Measurements from ENCODE around the gene RPS10.

Gene RPS10

GRCh38 chr6:34436803-34437643 is 11.2 kb upstream of the RPS10 start:
- Histone ChIP-seq H3K4me3 (no peak overlapping the region), H3K27ac (no peak overlapping the region)
- no peak for DNase-seq (ENCODE audit: low spot score)
- TF ChIP-seq, protein P1, sequence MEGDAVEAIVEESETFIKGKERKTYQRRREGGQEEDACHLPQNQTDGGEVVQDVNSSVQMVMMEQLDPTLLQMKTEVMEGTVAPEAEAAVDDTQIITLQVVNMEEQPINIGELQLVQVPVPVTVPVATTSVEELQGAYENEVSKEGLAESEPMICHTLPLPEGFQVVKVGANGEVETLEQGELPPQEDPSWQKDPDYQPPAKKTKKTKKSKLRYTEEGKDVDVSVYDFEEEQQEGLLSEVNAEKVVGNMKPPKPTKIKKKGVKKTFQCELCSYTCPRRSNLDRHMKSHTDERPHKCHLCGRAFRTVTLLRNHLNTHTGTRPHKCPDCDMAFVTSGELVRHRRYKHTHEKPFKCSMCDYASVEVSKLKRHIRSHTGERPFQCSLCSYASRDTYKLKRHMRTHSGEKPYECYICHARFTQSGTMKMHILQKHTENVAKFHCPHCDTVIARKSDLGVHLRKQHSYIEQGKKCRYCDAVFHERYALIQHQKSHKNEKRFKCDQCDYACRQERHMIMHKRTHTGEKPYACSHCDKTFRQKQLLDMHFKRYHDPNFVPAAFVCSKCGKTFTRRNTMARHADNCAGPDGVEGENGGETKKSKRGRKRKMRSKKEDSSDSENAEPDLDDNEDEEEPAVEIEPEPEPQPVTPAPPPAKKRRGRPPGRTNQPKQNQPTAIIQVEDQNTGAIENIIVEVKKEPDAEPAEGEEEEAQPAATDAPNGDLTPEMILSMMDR (IDR thresholded peaks at IDR 0.05): no peak

DNA sequence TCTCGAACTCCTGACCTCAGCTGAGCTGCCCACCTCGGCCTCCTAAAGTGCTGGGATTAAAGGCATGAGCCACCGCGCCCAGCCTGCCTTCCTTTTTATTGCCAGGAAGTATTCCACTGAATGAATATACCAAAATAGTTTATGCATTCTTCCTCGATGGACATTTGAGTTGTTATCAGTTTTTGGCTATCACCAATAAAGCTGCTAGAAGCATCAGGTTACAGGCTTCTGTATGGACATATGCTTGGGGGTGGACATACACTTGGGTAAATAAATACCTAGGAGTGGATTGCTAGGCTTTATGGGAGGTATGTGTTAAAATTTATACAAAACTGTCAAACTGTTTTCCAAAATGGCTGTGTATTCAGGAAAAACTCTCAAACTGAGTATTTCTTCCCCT is 10.0 kb upstream of the RPS10 start:
- DNase-seq (ENCODE audit: low spot score): no peak
- Histone ChIP-seq H3K4me3 (no peak overlapping the region), H3K27ac (no peak overlapping the region)
- TF ChIP-seq, protein P1 (IDR thresholded peaks at IDR 0.05): no peak

DNA sequence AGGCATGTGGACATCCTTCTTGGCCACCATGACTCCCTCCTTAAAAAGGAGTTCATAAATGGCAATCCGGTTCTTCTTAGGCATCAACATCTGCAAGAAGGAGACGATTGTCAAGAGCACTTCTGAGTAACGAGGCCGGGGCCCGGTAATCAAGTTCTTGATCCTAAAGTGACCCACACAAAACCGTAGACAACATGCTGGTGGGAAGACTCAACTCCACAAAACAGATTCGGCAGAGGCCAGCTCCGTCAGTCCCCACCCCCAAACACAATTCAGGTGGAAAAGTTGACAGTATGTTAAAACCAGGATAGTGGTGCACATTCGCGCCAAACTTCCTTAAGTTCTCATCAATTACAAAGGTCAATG is 754 bp downstream of the RPS10 start:
- Histone ChIP-seq H3K27ac (peak overlapping the region; percentile 81 to 89), H3K4me3 (peak overlapping the region; percentile 91)
- TF ChIP-seq, protein P1 (IDR thresholded peaks at IDR 0.05): no peak
- no peak for DNase-seq (ENCODE audit: low spot score)

DNA sequence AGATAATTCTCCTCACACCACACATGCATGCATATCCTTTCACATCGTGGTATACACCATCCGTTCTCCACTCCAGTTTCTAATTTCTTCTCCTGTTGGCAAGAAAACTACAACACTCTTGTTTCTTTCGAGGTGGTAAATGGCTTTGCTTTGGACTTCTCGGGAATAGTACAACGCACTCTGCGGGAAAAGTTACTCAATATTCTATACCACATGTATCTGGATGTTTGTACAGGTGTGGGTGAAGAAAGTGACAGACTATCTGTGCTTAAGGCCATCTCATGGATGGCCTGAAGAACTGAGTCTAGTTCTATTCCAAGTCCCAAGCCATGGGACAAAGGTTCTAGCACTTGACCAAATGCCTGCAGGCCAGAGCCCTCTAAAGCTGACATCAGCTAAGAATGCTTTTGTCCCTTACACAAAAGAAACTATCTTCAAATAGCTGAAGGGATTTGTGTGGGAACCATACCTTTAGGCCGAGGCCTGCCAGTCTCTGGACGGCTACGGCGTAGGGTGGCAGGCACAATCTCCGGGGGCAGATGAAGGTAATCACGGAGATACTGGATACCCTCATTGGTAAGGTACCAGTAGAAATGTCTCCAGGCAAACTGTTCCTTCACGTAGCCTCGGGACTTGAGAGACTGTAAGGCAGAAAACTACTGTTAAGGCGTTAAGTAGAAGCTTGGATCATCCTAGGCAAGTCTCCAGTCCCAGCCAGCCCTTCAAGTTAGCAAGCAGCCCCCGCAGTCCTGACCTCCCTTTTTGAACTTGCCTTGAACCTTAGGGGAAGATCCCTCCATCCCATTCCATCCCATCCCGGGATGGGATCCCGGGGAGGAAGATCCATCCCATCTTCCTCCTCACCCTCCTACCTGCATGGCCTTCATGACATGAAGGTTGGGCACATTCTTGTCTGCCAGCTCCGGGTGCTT is 1.4 kb downstream of the RPS10 start:
- H3K27ac ChIP-seq: peak overlapping the region; percentile 81 to 89
- TF ChIP-seq, protein P1 (IDR thresholded peaks at IDR 0.05): no peak
- H3K4me3 ChIP-seq: peak overlapping the region; percentile 91
- DNase-seq (ENCODE audit: low spot score): no peak

DNA sequence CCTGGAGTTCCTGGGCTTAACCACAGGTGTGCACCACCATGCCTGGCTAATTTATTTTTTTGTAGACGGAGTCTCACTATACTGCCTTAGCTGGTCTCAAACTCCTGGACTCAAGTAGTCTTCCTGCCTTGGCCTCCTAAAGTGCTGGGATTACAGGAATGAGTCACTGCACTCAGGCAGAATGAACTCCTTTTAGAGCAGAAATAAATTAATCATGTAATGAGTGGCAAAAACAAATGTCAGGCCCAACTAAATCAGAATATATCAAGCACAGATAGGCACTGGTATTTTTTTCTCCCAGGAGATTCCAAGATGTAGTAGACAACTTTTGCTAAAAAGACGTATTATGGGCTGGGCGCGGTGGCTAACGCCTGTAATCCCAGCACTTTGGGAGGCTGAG is 2.6 kb downstream of the RPS10 start:
- Histone ChIP-seq H3K27ac (no peak overlapping the region), H3K4me3 (no peak overlapping the region)
- TF ChIP-seq, protein P1 (IDR thresholded peaks at IDR 0.05): no peak
- no peak for DNase-seq (ENCODE audit: low spot score)

GRCh38 chr6:34418367-34418766 is 7.5 kb downstream of the RPS10 start:
- Histone ChIP-seq H3K4me3 (no peak overlapping the region), H3K27ac (no peak overlapping the region)
- TF ChIP-seq, protein P1 (IDR thresholded peaks at IDR 0.05): no peak
- DNase-seq (ENCODE audit: low spot score): no peak

Measured in coronary artery (tissue), 2 donors.